SU-DHL-6 (cell line): ENCODE results near the gene RABL6.

Experiments
- CTCF ChIP-seq: fragments of 200-600 bp; sonication (generic); IDR thresholded peaks from one replicate; pipeline ENCODE4 v1.5.1; 2017; ENCODE audit warnings: antibody characterized with exemption, mild to moderate bottlenecking, low read length, moderate library complexity; ENCODE audit not compliant: insufficient read depth, poor library complexity, severe bottlenecking
- EZH2phosphoT487 ChIP-seq: fragments of 200-600 bp; sonication (generic), shearing (Covaris generic); conservative IDR thresholded peaks from 2 replicates; pipeline ENCODE4 v1.6.1; 2018; ENCODE audit warnings: mild to moderate bottlenecking, antibody characterized with exemption, low read length, moderate library complexity, mixed read lengths

GRCh38 chr9:136826703-136827582 lies 19.2 kb downstream of the RABL6 start:
- TF ChIP-seq CTCF (no peak), EZH2phosphoT487 (no peak)
